GM18873 (cell line): ENCODE measurements around the gene PIP5K1B.

Experiments
- ATAC-seq: cut with Tn5 transposase; IDR thresholded peaks from one replicate; pipeline ENCODE4 v1.9.1; 2021; ENCODE audit warnings: mild to moderate bottlenecking, moderate library complexity, moderate number of reproducible peaks; ENCODE audit not compliant: unreplicated experiment, low FRiP score

The PIP5K1B gene

GRCh38 chr9:68895741-68896478 is 190.9 kb downstream of the PIP5K1B start:
- ATAC-seq: peak; percentile 85

- ATAC-seq: no peak
These were observed 191.4 kb downstream of the PIP5K1B start for GRCh38 chr9:68896486-68896885.

DNA sequence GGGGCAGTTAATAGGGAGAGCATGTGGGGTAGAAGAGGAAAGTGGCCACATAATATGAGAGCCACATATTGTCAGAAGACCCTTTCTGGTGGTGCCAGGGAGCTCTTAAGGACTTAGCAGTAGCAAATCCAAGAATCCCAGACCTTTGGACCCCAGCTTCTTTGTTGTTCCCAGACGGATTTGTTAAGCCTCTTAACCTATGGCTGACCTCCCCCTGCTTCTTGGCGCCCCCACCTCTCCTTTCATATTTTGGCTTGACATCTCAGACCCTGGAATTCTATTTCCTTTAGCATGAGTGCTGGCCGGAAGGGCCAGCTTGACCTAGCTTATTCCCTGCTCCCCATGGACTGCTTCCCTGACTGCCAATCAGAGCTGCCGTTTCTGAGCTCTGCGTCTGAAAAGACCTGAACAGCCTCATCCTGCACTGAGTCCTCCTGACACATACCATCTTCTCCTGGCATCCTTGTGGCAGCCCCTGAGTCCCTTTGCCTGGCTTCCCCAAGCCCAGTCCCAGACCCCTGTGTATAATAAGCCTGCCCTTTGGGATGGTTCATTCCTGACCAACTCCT is 192.6 kb downstream of the PIP5K1B start:
- ATAC-seq: no peak

GRCh38 chr9:68898781-68899439 is 193.9 kb downstream of the PIP5K1B start:
- no peak for ATAC-seq

DNA sequence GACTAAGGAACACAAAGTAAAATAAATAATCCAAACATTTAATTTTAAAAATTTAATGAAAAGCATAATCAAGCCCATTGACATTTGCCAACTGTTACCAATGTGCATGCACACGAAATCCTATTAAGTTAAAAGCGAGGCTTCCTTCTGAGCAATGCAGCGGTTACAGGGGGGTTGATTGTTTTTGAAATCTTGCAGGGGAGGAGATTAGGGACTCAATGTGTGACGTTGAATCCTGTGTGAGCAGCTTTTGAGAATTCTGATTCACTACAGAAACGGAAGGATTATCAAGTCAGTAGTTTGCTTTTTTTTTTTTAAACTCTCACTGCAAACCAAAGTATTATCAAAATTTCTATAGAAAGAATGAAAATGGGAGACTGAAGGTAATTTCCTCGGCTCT is 199.4 kb downstream of the PIP5K1B start:
- ATAC-seq: no peak

- ATAC-seq: no peak
These were observed 200.1 kb downstream of the PIP5K1B start for GRCh38 chr9:68905129-68905528.

- no peak for ATAC-seq
These were observed 202.9 kb downstream of the PIP5K1B start for GRCh38 chr9:68907910-68908309.

- no peak for ATAC-seq
These were observed 207.5 kb downstream of the PIP5K1B start for GRCh38 chr9:68912561-68912960.

DNA sequence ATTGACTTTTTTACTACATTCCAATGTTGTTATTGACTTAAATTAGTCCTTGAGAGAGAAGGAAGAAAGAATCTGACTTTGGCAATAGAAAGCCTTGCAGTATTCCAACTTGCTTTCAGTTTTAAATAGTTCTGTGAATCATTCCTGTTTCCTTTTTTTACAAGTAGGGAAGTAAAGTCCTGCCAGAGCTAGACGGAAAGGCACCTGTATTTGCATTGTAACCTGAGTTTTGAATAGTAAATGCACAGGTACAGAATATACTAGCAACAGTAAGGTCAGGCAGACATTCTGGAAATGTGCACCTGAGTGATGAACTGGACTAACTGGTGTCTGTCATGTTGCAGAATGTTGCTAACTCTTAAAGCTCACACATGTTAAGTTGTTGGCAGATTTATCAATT is 208.0 kb downstream of the PIP5K1B start:
- no peak for ATAC-seq

DNA sequence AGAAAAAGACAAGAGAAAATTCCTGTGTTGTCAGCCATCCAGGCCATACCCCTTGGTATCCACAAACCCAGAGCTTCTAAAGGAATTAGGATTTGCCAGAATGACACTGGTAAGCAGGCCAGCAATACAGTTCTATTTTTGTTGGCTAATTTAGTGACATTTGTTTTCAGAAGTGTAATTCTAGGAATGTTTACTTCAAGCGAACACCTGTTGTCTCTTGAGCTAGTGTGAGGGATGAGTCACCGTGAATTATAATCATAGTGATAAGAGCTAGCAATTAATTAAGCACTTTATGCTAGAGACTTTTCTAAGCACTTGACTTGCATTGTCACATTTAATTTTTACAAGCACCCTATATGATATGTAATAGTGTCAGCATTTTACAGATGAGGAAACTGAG is 209.7 kb downstream of the PIP5K1B start:
- ATAC-seq: no peak

GRCh38 chr9:68919661-68920060 is 214.6 kb downstream of the PIP5K1B start:
- no peak for ATAC-seq

- ATAC-seq: no peak
These were observed 215.9 kb downstream of the PIP5K1B start for GRCh38 chr9:68920921-68921320.

GRCh38 chr9:68923480-68923879 is 218.4 kb downstream of the PIP5K1B start:
- no peak for ATAC-seq

GRCh38 chr9:68925175-68925574 is 220.1 kb downstream of the PIP5K1B start:
- no peak for ATAC-seq

DNA sequence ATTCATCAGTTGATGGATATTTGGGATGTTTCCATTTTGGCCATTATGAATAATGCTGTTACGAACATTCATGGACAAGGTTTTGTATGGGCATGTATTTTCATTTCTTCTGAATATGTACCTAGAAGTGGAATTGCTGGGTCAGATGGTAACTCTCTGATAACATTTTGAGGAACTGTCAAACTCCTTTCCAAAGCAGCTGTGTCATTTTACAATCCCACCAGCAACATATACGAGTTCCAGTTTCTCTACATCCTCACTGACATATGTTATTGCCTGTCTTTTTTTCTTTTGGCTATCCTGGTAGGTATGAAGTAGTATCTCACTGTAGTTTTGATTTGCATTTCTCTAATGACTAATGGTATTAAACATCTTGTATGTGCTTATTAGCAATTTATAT is 222.1 kb downstream of the PIP5K1B start:
- ATAC-seq: no peak

DNA sequence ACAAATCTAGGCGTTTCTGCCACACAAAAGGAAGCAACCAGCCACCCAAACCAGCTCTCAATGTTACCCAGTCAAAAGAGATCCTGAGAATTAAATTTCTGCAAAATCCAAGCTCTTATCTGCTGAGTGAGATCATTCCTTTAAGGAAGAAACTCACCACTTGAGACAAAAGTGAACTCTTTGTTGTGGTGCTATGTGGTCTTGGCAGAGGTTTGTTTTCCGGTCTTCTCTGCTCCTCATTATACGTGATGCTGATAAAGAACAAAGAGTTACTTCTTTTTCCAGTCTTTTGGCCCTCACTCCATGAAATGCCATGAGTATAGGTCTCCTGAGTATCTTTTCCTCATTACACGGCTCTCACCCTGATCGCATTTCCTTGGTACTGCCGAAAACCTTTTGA is 226.8 kb downstream of the PIP5K1B start:
- no peak for ATAC-seq

- ATAC-seq: no peak
These were observed 227.4 kb downstream of the PIP5K1B start for GRCh38 chr9:68932458-68932857.

DNA sequence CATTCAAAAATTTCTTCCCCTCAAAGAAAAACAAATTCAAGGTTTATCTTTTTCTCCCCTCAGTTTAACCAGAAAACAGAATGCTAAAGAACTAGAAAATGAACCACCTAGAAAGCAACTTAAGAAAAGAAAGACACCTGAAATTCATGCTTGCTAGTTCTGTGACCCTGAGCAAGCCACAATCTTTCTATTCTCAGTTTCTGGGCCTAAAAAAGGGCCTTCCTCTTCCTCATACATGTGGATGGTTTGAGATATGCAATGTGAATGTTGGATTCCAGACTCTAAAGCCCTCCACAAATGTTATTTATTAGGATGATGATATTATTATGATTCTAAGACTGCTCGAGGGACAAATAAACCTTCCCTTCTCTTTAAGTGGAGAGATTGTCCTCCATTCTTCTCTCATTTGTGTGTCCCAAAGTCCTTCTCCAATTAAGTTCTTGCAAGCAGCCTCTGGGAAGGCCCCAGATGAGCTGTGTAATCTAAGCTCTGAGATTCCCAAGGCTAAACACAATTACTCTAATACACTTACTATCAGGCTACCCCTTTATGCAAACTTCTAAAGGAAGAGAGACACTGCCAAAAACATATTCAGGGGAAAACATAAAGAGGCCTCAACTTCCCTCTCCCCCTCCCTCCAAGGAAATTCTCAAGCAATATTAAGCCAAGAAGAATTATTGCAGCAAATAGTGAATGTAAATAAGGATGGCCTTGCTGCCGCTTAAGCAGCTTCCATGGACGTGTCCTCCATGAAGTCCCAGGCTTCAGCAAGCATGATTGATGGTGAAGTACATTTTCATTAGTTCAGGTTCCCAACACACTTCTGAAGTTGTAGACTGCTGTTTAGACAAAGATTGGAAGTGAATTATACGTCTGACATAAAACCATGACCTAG is 228.6 kb downstream of the PIP5K1B start:
- ATAC-seq: peak; percentile 94

GRCh38 chr9:68934329-68934644 is 229.2 kb downstream of the PIP5K1B start:
- ATAC-seq: no peak

DNA sequence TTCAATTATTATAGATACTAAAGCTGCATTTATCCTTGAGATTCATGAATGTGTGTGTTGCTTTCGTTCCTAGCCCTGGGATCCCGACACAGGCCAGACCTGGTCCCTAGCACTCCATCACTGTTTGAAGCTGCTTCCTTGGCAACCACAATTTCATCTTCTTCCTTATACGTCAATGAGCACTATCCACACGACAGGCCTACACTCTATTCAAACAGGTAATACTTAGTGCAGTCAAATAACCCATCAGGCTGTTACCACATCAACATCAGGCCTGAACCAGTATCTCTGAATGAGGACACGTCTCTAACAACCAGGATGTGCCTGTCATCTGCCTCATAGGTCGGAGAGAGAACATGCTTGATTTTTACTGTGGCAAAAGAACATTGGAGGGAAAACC is 235.5 kb downstream of the PIP5K1B start:
- ATAC-seq: no peak
